GM18508 (cell line): ENCODE results near the gene KIRREL3.

Experiments
- ATAC-seq: cut with Tn5 transposase; IDR thresholded peaks from one replicate; pipeline ENCODE4 v1.9.1; 2021; ENCODE audit warnings: moderate number of reproducible peaks; ENCODE audit not compliant: insufficient read depth, unreplicated experiment

Gene KIRREL3

GRCh38 chr11:126698576-126698975, 302.0 kb downstream of the KIRREL3 start:
- ATAC-seq = no peak

GRCh38 chr11:126697936-126698335, 302.6 kb downstream of the KIRREL3 start:
- ATAC-seq = no peak

DNA sequence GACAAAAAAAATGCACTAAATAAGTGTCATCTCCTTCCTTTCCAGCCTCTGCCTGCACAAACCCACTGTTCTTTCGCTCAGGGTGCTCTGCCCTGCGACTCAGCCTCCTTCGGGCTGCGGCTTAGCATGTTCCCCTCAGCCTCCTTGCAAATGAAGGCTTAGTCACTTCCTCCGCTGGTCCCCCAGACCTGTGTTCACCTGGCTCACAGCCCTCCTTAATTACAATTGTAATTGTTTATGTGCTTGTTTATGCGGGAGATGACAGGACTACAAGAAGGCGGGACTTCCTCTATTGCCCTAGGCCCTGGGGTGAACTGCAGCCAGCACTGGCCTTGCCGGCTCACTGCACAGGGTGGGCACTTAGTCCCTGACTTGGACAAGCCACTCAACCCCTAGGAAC, 303.6 kb downstream of the KIRREL3 start:
- ATAC-seq = no peak

GRCh38 chr11:126695293-126695692, 305.3 kb downstream of the KIRREL3 start:
- no peak for ATAC-seq

DNA sequence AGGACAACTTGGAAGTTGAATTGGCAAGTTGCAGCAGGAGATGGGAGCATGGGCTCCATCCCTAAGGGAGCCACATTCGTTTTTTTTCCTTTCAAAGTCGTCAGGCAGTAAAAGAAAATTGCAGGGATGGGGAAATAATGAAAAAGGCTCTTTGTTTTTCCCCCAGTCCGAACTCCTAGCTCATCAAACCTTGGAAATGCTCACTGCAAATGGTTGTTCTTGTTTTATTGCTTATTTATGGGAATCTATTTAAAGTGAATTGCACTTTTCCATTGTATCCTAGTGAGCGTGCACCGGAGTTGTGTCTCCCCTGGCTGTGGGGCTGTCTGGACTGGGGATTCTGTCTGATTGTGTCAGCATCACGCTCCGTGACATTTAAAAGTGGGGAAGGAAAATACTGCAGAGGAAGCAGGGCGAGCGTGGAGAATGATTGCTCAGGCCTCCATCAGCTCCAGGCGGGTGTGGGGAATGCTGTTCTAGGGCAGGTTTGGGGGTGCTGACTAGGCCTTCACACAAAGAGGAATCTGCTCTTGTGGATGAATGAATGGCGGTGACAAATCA, 306.4 kb downstream of the KIRREL3 start:
- no peak for ATAC-seq

DNA sequence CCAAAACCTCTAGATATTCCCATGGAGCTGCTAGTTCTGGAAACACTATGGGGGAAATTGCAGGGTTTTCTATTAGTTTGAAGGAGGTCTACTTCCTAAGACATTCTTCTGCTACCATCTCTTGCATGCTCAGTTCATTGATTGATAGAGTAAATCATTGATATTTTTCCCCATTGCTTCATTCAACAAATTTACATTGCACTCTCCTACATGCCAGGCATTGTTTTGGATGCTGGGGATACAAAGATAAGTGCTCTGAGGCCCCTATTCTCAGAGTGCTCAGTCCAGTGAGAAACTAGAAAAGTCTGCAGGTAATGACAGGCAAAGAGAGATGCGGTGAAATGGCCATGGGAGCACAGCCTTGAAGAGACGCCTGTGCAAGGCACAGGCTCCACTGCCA, 313.1 kb downstream of the KIRREL3 start:
- ATAC-seq = no peak

DNA sequence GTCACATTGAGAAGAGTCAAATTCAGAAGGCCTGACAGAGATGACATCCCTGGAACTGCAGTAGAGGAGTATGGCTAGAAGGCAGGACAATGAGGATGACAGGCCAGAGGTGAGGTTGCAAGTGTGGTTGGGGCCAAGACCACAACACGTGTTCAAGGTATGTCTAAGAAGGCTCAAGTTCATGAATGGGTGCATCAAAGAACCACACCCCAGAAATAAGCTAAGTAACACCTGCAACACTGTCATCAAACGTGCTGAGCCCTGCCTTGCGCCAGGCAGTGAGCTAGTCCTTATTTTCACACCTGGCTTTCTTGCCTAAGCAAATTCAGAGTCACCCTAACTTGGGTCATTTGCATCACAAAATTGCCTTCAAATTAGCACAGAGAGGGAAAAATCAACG, 313.6 kb downstream of the KIRREL3 start:
- ATAC-seq = no peak

GRCh38 chr11:126683766-126684728, 316.5 kb downstream of the KIRREL3 start:
- ATAC-seq = no peak

DNA sequence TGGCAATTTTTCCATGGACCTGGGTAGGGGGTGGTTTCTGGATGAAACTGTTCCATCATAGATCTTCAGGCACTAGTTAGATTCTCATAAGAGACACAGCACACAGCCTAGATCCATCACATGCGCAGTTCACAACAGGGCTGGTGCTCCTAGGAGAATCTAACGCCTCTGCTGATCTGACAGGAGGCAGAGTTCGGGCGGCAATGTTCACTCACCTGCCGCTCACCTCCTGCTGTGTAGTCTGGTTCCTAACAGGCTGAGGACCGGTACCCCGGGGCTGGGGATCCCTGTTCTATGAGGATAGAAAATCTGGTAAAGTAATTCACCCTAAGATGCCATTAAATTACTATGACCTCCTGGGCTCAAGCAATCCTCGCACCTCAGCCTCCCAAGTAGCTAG, 318.0 kb downstream of the KIRREL3 start:
- ATAC-seq = no peak

DNA sequence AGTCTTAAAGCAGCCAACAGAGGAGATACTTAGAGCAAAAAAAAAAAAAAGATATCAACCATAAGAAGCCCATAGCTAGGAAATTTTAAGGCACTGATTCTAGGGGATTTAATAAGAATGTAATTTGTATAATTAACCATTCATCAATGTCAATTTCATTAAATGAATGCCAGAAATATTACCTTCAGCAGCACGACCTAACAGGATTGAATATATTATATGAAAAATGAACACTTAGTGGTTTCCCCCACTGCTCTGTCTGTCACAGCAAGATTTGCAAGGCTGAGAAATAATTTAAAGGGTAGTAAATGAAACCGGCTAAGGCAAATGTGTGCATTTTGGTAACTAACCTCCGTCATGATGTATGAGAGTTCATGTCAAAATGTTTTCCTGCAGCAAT, 319.9 kb downstream of the KIRREL3 start:
- ATAC-seq = no peak

- ATAC-seq = no peak
Measured at GRCh38 chr11:126680131-126680530, 320.4 kb downstream of the KIRREL3 start.

- no peak for ATAC-seq
Measured at GRCh38 chr11:126679033-126679432, 321.5 kb downstream of the KIRREL3 start.

DNA sequence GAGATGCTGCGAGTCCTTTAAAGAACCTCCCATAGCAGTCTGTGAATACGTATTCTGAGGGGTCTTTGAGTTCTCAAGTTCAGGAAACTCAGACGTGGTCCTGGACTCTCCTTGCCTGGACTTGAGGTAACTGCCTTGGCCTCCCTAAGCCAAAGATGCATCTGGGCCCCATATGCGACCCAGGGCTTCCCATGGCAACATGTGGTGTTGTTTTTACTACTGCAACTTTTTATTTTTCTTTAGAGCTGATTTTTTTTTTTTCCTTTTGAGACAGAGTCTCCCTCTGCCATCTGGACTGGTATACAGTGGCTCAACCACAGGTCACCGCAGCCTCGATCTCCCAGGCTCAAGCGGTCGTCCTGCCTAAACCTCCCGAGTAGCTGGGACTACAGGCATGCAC, 324.0 kb downstream of the KIRREL3 start:
- ATAC-seq = no peak

GRCh38 chr11:126673319-126673718, 327.3 kb downstream of the KIRREL3 start:
- ATAC-seq = no peak

DNA sequence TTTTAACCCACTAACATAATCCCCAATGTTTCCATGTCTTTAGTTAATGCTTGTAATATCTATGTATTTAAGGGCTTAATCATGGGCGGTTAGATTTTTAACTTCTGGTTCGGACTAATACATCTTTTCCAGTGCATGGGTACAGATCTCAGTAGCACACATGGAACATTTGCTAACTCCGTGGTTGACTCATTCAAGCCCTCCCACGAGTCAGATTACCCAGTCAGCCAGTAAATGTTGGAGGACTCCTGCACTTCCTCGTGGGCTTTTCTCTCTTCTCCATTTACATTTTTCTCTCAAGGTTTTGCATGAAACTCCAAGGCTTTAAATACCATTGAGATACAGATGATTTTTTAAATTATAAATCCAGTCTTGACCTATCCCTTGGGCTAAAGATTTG, 331.2 kb downstream of the KIRREL3 start:
- ATAC-seq = no peak

DNA sequence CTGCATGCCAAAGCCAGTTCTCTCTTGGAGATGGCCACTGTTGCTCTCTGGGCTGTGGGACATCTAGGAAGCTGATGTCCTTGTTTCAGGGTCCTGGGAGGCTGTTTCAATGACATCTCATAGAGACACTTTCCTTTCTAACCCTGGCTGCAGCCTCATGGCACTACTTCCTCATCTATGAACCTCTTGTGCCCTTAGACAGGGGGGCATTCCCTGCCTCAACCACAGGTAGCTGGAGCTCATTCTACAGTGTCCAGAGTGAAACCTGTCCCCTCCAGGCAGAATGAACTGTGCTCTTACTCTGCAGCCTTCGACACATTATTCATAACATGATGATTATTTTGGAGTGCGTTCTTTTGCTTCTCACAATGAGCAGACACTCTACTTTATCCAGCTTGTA, 335.9 kb downstream of the KIRREL3 start:
- no peak for ATAC-seq

GRCh38 chr11:126663749-126664592, 336.6 kb downstream of the KIRREL3 start:
- no peak for ATAC-seq

GRCh38 chr11:126662035-126662790, 338.4 kb downstream of the KIRREL3 start:
- no peak for ATAC-seq

- no peak for ATAC-seq
Measured at GRCh38 chr11:126660761-126661425, 339.7 kb downstream of the KIRREL3 start.

DNA sequence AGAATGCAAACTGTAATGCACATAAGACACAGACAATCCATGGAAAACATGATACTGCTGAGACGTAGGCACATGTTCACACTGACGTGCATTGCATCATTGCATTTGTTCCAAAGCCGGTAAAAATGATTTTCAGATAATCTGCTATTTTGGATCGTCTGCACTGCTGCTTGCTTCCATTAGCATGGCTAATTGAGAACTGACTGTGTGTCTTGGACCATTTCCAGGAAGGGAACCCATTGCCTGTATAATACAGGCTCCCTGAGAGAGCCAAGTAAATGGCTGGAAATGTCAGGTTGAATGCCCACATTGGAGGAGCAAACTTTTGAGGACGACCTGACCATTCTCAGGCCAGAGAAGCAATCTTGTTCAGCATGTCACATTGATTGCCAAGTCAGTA, 340.2 kb downstream of the KIRREL3 start:
- ATAC-seq = no peak
